ENCODE results near the gene COL10A1.

The COL10A1 gene

DNA sequence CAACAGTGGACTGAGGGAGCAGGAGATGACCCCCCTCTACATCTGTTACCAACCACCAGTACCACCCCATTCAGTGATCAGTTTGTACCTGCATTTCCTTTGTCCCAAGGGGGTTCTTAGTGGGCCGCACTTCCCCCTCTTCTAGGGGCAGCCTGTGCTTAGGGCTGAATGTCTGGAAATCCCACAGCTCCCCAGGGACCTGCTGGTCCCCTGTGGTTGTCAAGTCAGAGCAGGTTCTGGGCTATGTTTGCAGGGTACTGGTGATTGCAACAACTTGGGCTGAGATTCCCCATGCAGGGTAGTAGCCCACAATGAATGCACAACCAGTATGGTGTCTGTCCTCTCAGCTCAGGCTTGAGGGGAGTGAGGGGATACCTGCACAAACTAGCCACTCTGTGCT is 39.7 kb upstream of the COL10A1 start:
- H3K4me3 ChIP-seq (ENCODE audit: low read depth, low read length): no peak overlapping the region
- TF ChIP-seq, protein P1, sequence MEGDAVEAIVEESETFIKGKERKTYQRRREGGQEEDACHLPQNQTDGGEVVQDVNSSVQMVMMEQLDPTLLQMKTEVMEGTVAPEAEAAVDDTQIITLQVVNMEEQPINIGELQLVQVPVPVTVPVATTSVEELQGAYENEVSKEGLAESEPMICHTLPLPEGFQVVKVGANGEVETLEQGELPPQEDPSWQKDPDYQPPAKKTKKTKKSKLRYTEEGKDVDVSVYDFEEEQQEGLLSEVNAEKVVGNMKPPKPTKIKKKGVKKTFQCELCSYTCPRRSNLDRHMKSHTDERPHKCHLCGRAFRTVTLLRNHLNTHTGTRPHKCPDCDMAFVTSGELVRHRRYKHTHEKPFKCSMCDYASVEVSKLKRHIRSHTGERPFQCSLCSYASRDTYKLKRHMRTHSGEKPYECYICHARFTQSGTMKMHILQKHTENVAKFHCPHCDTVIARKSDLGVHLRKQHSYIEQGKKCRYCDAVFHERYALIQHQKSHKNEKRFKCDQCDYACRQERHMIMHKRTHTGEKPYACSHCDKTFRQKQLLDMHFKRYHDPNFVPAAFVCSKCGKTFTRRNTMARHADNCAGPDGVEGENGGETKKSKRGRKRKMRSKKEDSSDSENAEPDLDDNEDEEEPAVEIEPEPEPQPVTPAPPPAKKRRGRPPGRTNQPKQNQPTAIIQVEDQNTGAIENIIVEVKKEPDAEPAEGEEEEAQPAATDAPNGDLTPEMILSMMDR (IDR thresholded peaks at IDR 0.05; ENCODE audit: low read depth, low read length): no peak

DNA sequence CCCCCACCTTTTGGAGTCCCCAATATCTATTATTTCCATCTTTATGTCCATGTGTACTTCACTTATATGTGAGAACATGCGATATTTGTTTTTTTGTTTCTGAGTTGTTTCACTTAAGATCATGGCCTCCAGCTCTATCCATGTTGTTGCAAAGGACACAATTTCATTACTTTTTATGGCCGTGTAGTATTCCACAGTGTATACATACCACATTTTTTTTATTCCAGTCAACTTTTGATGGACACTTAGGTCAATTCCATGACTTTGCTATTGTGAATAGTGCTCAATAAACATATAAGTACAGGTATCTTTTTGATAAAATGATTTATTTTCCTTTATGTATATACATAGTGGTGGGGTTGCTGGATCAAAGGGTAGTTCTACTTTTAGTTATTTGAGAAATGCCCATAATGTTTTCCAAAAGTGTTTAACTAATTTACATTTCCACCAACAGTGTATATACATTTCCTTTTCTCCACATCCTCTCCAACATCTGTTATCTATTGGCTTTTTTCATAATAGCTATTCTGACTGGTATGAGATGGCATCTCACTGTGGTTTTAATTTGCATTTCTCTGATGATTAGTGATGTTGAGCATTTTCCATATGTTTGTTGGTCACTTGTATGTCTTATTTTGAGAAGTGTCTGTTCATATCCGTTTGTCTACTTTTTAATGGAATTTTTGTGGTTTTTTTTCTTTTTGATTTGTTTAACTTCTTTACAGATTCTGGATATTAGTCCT is 34.0 kb upstream of the COL10A1 start:
- no peak overlapping the region for H3K4me3 ChIP-seq (ENCODE audit: low read depth, low read length)
- TF ChIP-seq, protein P1 (IDR thresholded peaks at IDR 0.05; ENCODE audit: low read depth, low read length): no peak

DNA sequence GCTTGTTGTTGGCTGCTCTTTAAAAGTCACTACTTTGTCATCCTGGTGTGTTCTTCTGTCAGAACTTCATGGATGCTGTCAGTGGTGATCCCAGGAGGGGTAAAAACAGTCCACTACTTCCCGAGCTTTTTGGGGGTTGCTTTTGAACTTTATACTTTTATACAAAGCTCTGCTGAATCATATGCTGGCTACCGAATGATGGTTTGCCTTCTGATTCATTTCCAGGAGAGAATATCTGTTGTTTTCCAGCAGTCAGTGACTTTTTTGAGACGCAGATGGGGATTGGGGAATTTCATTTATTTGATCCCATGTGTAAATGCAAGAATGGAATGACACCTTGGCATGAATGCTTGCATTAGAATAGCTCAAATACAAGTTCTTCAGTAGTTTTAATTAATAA is 32.7 kb upstream of the COL10A1 start:
- TF ChIP-seq, protein P1 (IDR thresholded peaks at IDR 0.05; ENCODE audit: low read depth, low read length): no peak

DNA sequence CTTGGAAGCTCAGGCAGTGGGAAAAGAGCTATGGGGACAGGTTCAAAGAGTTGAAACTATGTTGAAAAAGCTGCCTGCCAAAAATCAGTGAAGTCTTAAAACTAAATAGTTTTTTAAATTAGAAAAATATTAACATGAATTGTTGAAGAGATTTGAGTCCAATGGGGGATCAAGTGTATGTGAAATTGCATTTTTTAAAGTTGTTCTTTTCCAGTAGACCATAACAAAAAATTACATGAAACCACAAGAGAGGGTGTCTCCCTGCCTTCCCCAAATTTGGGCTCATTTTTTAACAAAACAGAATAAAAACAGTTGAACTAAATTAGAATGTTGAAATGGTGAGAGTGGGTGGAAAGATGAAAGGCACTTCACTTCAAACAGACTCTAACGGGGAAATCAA is 31.5 kb upstream of the COL10A1 start:
- H3K4me3 ChIP-seq (ENCODE audit: low read depth, low read length): no peak overlapping the region
- TF ChIP-seq, protein P1 (IDR thresholded peaks at IDR 0.05; ENCODE audit: low read depth, low read length): no peak

More for the DNA sequence above, 32.7 kb upstream of the COL10A1 start:
- H3K4me3 ChIP-seq (ENCODE audit: low read depth, low read length): no peak overlapping the region

DNA sequence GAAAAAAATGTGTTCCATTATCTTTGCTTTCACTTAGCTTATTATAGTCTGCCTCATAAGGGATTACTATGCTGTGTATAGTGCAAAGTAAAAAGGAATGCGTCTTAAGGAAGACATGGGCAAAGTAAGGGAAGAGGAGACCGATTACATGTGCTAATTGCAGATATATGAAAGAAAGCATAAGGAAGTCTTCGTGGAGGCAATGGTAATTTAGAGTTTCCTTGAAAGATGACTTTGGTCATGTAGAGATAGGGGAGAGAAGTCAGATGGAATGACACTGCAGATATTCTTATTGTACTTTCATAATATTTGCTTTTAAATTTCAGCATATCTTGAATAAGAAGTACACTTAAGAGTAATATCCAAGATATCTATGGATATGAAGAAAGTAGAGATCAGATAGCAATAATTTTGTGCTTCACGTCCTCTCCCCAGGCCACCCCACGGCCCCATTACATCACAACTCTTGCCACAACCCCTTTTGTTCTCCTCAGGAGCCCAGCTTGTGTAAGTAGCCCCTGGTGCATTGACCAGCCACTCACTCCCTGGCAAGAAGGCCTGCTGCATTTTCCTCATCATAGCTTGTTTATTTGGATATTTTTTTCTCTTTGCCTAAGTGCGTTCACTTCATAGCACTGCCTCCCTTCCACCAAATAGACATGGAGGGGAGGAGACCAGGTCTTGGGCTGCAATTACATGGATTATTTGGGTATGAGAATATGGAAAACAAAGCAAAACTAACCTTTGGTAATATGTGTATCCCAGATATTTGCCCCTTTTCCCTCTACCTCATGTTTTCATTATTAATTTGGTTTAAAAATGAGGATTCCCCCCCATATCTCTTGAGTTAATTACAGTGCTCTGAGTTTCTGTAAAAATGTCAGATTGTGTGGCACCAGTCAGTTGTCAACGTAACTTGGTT is 30.7 kb upstream of the COL10A1 start:
- H3K4me3 ChIP-seq (ENCODE audit: low read depth, low read length): no peak overlapping the region
- TF ChIP-seq, protein P1 (IDR thresholded peaks at IDR 0.05; ENCODE audit: low read depth, low read length): no peak

DNA sequence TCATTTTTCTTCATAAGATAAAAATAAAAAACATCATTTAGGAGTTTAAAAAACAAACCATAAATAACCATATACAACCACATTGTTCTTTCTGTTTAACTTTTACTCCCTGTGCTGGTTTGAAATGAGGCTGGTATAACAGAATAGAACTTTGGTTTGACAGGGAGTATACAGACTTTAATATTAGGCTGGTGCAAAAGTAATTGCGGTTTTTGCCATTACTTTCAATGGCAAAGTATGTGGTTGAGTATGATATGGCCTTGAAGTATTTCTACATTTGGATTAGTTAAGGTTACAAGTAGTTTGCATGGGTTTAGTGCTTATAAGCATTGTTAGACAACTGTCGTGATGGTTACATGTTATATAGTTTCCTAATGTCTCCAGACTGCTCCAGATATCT is 29.0 kb upstream of the COL10A1 start:
- TF ChIP-seq, protein P1 (IDR thresholded peaks at IDR 0.05; ENCODE audit: low read depth, low read length): no peak

DNA sequence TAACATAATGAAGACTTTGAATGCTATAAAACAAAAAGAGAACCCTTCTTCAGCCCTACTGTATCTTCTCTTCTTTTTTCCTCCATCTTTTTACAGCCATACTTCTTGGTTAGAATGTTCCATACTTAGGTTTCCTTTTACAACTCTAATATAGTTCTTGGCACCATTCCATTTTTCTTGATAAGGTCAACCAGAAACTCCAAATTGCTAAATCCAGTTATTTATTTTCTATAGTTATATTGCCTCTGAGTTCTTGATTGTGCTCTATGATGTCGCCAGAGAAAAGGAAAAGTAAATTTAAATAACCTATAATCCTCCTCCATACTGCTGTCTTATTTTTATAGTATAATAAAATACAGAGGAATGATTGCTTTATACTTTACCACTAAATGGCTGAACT is 26.7 kb upstream of the COL10A1 start:
- TF ChIP-seq, protein P1 (IDR thresholded peaks at IDR 0.05; ENCODE audit: low read depth, low read length): no peak
- H3K4me3 ChIP-seq (ENCODE audit: low read depth, low read length): no peak overlapping the region

More for the DNA sequence above, 29.0 kb upstream of the COL10A1 start:
- H3K4me3 ChIP-seq (ENCODE audit: low read depth, low read length): no peak overlapping the region
